IMR-90 (cell line): ENCODE results near the gene ZNF616. TPM values are rescaled to one million over a fixed set of nuclear protein-coding genes. Genes with fewer than 3 reads are reported as not detected.

Experiments
- ATAC-seq: fragments of 200-7000 bp; cut with Tn5 transposase; 2 replicates; pipeline ENCODE4 v1.9.1; 2020; ENCODE audit warnings: low read depth, mild to moderate bottlenecking, moderate library complexity
- BruUV-seq: library from RNA; stranded (reverse); fragments of 400-500 nt; replicated peaks from 2 replicates; lab custom pipeline; 2021; lab: Mats Ljungman, UMichigan
- CTCF ChIA-PET: fragments of 300-600 bp; formaldehyde crosslinking; extraction: SDS; loops from one replicate; lab custom pipeline; 2021; ENCODE audit warnings: antibody characterized with exemption; lab: Yijun Ruan, JAX
- POLR2A ChIA-PET: fragments of 300-600 bp; sonication (Branson Sonifier 250); formaldehyde crosslinking; loops from one replicate; lab custom pipeline; 2022; ENCODE audit warnings: antibody characterized with exemption; ENCODE audit not compliant: unreplicated experiment; lab: Charles Lee
- DNase-seq: peaks from one replicate; pipeline ENCODE4 v3.0.0; 2013
- H2AFZ ChIP-seq: replicated peaks from 2 replicates; pipeline ENCODE3; 2013; ENCODE audit warnings: low read length, mild to moderate bottlenecking; ENCODE audit not compliant: poor library complexity
- H2AK5ac ChIP-seq: 2 replicates; pipeline ENCODE4 v1.6.1; 2013; ENCODE audit warnings: low read depth, low read length, inconsistent platforms
- H2AK9ac ChIP-seq: replicated peaks from 2 replicates; pipeline ENCODE3; 2013; ENCODE audit warnings: mild to moderate bottlenecking, low read depth, low read length, moderate library complexity; ENCODE audit not compliant: poor library complexity
- H2BK120ac ChIP-seq: 2 replicates; pipeline ENCODE4 v1.6.1; 2013; ENCODE audit warnings: low read depth, low read length, inconsistent platforms
- H2BK15ac ChIP-seq: 3 replicates; pipeline ENCODE4 v1.6.1; 2013; ENCODE audit warnings: low read depth, low read length, inconsistent platforms
- H2BK20ac ChIP-seq: 2 replicates; pipeline ENCODE4 v1.6.1; 2013; ENCODE audit warnings: low read depth, mild to moderate bottlenecking, inconsistent platforms, low read length, moderate library complexity
- H2BK5ac ChIP-seq: 2 replicates; pipeline ENCODE4 v1.6.1; 2013; ENCODE audit warnings: mild to moderate bottlenecking, low read depth, low read length, inconsistent platforms; ENCODE audit not compliant: poor library complexity, severe bottlenecking
- H3K14ac ChIP-seq: replicated peaks from 2 replicates; pipeline ENCODE4 v1.6.1; 2013; ENCODE audit warnings: low read depth, low read length, inconsistent platforms
- H3K18ac ChIP-seq: 2 replicates; pipeline ENCODE4 v1.6.1; 2013; ENCODE audit warnings: low read depth, low read length, control low read depth
- H3K23ac ChIP-seq: 2 replicates; pipeline ENCODE4 v1.6.1; 2013; ENCODE audit warnings: low read depth, low read length, inconsistent platforms
- H3K27ac ChIP-seq: 2 replicates; pipeline ENCODE4 v1.5.1; 2013; ENCODE audit warnings: mild to moderate bottlenecking, control low read depth, low read length; ENCODE audit not compliant: insufficient read depth
- H3K27me3 ChIP-seq: 2 replicates; pipeline ENCODE4 v1.6.1; 2013; ENCODE audit warnings: low read length; ENCODE audit not compliant: control insufficient read depth, insufficient read depth
- H3K36me3 ChIP-seq: 2 replicates; pipeline ENCODE4 v1.6.1; 2013; ENCODE audit warnings: low read length, mixed read lengths; ENCODE audit not compliant: control insufficient read depth, insufficient read depth
- H3K4ac ChIP-seq: 2 replicates; pipeline ENCODE4 v1.6.1; 2013; ENCODE audit warnings: low read depth, low read length, inconsistent platforms
- H3K4me1 ChIP-seq: 2 replicates; pipeline ENCODE4 v1.6.1; 2013; ENCODE audit warnings: low read length, mixed read lengths; ENCODE audit not compliant: control insufficient read depth, insufficient read depth
- H3K4me2 ChIP-seq: 2 replicates; pipeline ENCODE4 v1.6.1; 2013; ENCODE audit warnings: low read depth, mild to moderate bottlenecking, control low read depth, low read length, moderate library complexity
- H3K4me3 ChIP-seq: 2 replicates; pipeline ENCODE4 v1.5.1; 2013; ENCODE audit warnings: low read depth, mild to moderate bottlenecking, control low read depth, low read length, moderate library complexity; ENCODE audit not compliant: insufficient read depth
- H3K56ac ChIP-seq: 2 replicates; pipeline ENCODE4 v1.6.1; 2013; ENCODE audit warnings: low read length, inconsistent platforms; ENCODE audit not compliant: insufficient read depth; ENCODE audit errors: extremely low read depth
- H3K79me1 ChIP-seq, 2 experiments: 2 replicates each; pipeline ENCODE4 v1.6.1; 2013; ENCODE audit warnings: low read length in 2 of 2, inconsistent platforms in 1 of 2, low read depth in 1 of 2
- H3K9ac ChIP-seq: 2 replicates; pipeline ENCODE4 v1.6.1; 2013; ENCODE audit warnings: low read depth, low read length, control low read depth
- H3K9me1 ChIP-seq: 2 replicates; pipeline ENCODE4 v1.6.1; 2013; ENCODE audit warnings: low read length, inconsistent platforms; ENCODE audit not compliant: insufficient read depth
- H3K9me3 ChIP-seq: 2 replicates; pipeline ENCODE4 v1.6.1; 2013; ENCODE audit warnings: low read length; ENCODE audit not compliant: control insufficient read depth, insufficient read depth
- H4K20me1 ChIP-seq: 2 replicates; pipeline ENCODE4 v1.6.1; 2013; ENCODE audit warnings: low read length, inconsistent platforms; ENCODE audit not compliant: insufficient read depth
- H4K5ac ChIP-seq: 2 replicates; pipeline ENCODE4 v1.6.1; 2013; ENCODE audit warnings: mild to moderate bottlenecking, low read depth, low read length, control low read depth
- H4K8ac ChIP-seq, 2 experiments: 2 replicates each; pipeline ENCODE4 v1.6.1; 2013; ENCODE audit warnings: low read depth in 2 of 2, low read length in 2 of 2, control low read depth in 1 of 2, inconsistent platforms in 1 of 2
- H4K91ac ChIP-seq: 2 replicates; pipeline ENCODE4 v1.6.1; 2013; ENCODE audit warnings: low read depth, low read length, inconsistent platforms; ENCODE audit not compliant: insufficient read depth
- FOS ChIP-seq: fragments of 150-350 bp; IDR thresholded peaks from 2 replicates; pipeline ENCODE4 v1.6.1; 2016; ENCODE audit warnings: low read depth, low read length
- MAFK ChIP-seq: IDR thresholded peaks from 2 replicates; pipeline ENCODE4 v1.6.1; 2012; ENCODE audit warnings: low read depth, low read length, improper control_type of control experiment
- POLR2A ChIP-seq: IDR thresholded peaks from 2 replicates; pipeline ENCODE4 v1.6.1; 2012; ENCODE audit warnings: mild to moderate bottlenecking, low read depth, low read length
- SMC3 ChIP-seq: fragments of 150-350 bp; IDR thresholded peaks from 2 replicates; pipeline ENCODE4 v1.6.1; 2016; ENCODE audit warnings: low read depth, mild to moderate bottlenecking, antibody characterized with exemption, low read length, moderate library complexity
- WGBS, 2 experiments: methylation state at CpG; one replicate each; pipeline versions ENCODE4 v1.1.5 to v1.1.7; 2013; ENCODE audit warnings: missing lambda C conversion rate in 2 of 2; ENCODE audit not compliant: insufficient read length in 1 of 2; ENCODE audit errors: extremely low coverage in 2 of 2; 5-methylcytosine and 5-hydroxymethylcytosine counted together
- dilution Hi-C: fragments of 300-500 bp; cut with HindIII; formaldehyde crosslinking; loops from one replicate; pipeline ENCODE4 v1.14.3; 2018; ENCODE audit warnings: low sequenced_read_pairs; ENCODE audit not compliant: unreplicated experiment
- in situ Hi-C: fragments of 300-500 bp; cut with MboI; formaldehyde crosslinking; loops from 3 replicates; pipeline ENCODE4 v1.14.3; 2019; ENCODE audit warnings: low sequenced_read_pairs, inconsistent platforms, mixed read lengths
- intact Hi-C: fragments of 100-400 bp; cut with micrococcal nuclease; formaldehyde crosslinking; loops from 2 replicates; pipeline ENCODE4 v1.10.0; 2022
- polyA plus RNA-seq, 3 experiments: library from polyadenylated mRNA; depleted of rRNA; stranded (reverse); fragments of >200 nt; gene quantifications; 2 replicates each; pipeline ENCODE4 v1.2.3, GENCODE V29; 2012; ENCODE audit warnings: low replicate concordance in 1 of 3
- total RNA-seq: library from RNA; depleted of rRNA; stranded (reverse); fragments of >200 nt; gene quantifications from 2 replicates; pipeline ENCODE4 v1.2.3, GENCODE V29; 2012
- TF ChIP-seq, protein P1 (sequence below): fragments of 150-350 bp; IDR thresholded peaks from 2 replicates; pipeline ENCODE4 v1.6.1; 2016; ENCODE audit warnings: low read depth, mild to moderate bottlenecking, low read length, moderate library complexity, borderline replicate concordance
- TF ChIP-seq, protein P2 (sequence below): fragments of 150-350 bp; IDR thresholded peaks from 2 replicates; pipeline ENCODE4 v1.6.1; 2017; ENCODE audit warnings: mild to moderate bottlenecking, antibody characterized with exemption, low read length, low read depth
- TF ChIP-seq, protein P3 (sequence below): conservative IDR thresholded peaks from 2 replicates; pipeline ENCODE4 v1.5.1; 2012; ENCODE audit warnings: mild to moderate bottlenecking, low read depth, low read length, improper control_type of control experiment

ZNF616 gene
- total and polyA plus RNA-seq, 2 of the 4 experiments (the other 2 are of a cell fraction) = 2.8 to 13.6 TPM

DNA sequence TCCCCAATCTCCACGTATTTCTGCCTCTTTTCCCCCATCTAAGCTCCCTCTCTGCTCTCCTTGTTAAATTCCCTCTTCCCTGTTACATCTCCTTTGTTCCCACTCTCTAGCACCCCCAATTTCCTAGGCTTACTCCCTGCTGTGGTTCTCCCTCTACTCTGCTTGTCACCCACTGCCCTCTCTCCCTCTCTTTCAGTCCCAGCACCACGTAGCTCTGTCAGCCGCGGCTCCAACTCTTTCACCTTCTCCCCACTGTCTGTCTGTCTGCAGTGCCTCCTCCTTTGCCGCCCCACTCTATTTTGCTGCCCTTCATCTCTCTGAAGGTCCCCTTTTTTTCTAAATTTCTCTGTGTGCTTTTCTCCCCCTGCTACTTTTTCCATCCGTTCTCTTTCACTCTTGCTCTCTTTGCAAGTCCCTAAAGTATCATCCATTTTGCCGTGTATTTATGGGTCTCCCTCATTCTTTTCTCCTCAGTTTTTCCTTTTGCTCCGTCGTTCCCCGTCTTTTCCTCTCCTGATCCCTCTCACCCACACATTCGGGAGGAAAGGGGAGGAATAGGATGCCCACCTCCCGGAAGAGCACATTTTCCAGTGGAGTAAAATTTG, 45.1 kb downstream of the ZNF616 start:
- dilution Hi-C loops (no loop called here), intact Hi-C loops (loop anchor here (2.0 kb wide), 1 partner anchor 142 kb away; no protein-coding TSS in a partner anchor), in situ Hi-C loops (no loop called here)
- H3K4me1 ChIP-seq = peaks cover 3% of the 10 kb centered on the region; the same call in 1 of the 2 replicates
- H3K27ac ChIP-seq = peak overlapping the region; percentile 88
- H3K9ac ChIP-seq = peak overlapping the region; percentile 99
- peak overlapping the region; percentile 43; the same call in 1 of the 2 replicates for H3K18ac ChIP-seq
- peak overlapping the region; percentile 74; the same call in 1 of the 2 replicates for H2AK5ac ChIP-seq
- no peak overlapping the region for H2BK15ac ChIP-seq
- H3K23ac ChIP-seq = peak overlapping the region; percentile 96; the same call in 1 of the 2 replicates
- no peak overlapping the region for H2BK5ac ChIP-seq
- H3K9me3 ChIP-seq = peaks cover 36% of the 10 kb centered on the region
- ChIA-PET POLR2A (no interaction called here), CTCF (no interaction called here)
- H4K20me1 ChIP-seq = no peaks in the 10 kb centered on the region
- ATAC-seq = 0 out of 2 replicates have a peak, but pooled peaks have one; percentile 7
- H2AK9ac ChIP-seq = peak overlapping the region; percentile 93
- H3K36me3 ChIP-seq = peaks cover 19% of the 10 kb centered on the region
- peak overlapping the region; percentile 91 for H2AFZ ChIP-seq
- peak overlapping the region; percentile 99 for H3K4me2 ChIP-seq
- 0 out of 2 replicates have a peak overlapping the region, but pooled peaks have one; percentile 89 for H3K4ac ChIP-seq
- H3K56ac ChIP-seq = no peak overlapping the region
- H2BK120ac ChIP-seq = no peak overlapping the region
- H4K5ac ChIP-seq = peak overlapping the region; percentile 98; the same call in 1 of the 2 replicates
- no TSS peak for BruUV-seq
- no peak overlapping the region for H2BK20ac ChIP-seq
- no peaks in the 10 kb centered on the region for H3K9me1 ChIP-seq
- 5% methylated on average over 2 of the region's 12 CpGs; no CpG with 5 or more reads in 1 of the 2 experiments for WGBS, 2 experiments
- no peak overlapping the region; a peak in 1 of 4 replicates for H4K8ac ChIP-seq
- no peak for DNase-seq
- peak overlapping the region; percentile 94 for H3K4me3 ChIP-seq
- TF ChIP-seq, protein P1, sequence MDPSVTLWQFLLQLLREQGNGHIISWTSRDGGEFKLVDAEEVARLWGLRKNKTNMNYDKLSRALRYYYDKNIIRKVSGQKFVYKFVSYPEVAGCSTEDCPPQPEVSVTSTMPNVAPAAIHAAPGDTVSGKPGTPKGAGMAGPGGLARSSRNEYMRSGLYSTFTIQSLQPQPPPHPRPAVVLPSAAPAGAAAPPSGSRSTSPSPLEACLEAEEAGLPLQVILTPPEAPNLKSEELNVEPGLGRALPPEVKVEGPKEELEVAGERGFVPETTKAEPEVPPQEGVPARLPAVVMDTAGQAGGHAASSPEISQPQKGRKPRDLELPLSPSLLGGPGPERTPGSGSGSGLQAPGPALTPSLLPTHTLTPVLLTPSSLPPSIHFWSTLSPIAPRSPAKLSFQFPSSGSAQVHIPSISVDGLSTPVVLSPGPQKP = no peak
- TF ChIP-seq, protein P2, sequence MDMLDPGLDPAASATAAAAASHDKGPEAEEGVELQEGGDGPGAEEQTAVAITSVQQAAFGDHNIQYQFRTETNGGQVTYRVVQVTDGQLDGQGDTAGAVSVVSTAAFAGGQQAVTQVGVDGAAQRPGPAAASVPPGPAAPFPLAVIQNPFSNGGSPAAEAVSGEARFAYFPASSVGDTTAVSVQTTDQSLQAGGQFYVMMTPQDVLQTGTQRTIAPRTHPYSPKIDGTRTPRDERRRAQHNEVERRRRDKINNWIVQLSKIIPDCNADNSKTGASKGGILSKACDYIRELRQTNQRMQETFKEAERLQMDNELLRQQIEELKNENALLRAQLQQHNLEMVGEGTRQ = no peak
- TF ChIP-seq POLR2A = no peak
- TF ChIP-seq SMC3 = no peak
- no peak for TF ChIP-seq MAFK
- TF ChIP-seq FOS = no peak
- TF ChIP-seq, protein P3, sequence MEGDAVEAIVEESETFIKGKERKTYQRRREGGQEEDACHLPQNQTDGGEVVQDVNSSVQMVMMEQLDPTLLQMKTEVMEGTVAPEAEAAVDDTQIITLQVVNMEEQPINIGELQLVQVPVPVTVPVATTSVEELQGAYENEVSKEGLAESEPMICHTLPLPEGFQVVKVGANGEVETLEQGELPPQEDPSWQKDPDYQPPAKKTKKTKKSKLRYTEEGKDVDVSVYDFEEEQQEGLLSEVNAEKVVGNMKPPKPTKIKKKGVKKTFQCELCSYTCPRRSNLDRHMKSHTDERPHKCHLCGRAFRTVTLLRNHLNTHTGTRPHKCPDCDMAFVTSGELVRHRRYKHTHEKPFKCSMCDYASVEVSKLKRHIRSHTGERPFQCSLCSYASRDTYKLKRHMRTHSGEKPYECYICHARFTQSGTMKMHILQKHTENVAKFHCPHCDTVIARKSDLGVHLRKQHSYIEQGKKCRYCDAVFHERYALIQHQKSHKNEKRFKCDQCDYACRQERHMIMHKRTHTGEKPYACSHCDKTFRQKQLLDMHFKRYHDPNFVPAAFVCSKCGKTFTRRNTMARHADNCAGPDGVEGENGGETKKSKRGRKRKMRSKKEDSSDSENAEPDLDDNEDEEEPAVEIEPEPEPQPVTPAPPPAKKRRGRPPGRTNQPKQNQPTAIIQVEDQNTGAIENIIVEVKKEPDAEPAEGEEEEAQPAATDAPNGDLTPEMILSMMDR = no peak
- no peak overlapping the region for H4K91ac ChIP-seq
- peak overlapping the region; percentile 83; the same call in 1 of the 2 replicates for H3K14ac ChIP-seq
- peaks cover 11 to 22% of the 10 kb centered on the region in 2 experiments for H3K79me1 ChIP-seq
- no peaks in the 10 kb centered on the region for H3K27me3 ChIP-seq
